ENCODE data around the gene HOXA10.

The HOXA10 gene

DNA sequence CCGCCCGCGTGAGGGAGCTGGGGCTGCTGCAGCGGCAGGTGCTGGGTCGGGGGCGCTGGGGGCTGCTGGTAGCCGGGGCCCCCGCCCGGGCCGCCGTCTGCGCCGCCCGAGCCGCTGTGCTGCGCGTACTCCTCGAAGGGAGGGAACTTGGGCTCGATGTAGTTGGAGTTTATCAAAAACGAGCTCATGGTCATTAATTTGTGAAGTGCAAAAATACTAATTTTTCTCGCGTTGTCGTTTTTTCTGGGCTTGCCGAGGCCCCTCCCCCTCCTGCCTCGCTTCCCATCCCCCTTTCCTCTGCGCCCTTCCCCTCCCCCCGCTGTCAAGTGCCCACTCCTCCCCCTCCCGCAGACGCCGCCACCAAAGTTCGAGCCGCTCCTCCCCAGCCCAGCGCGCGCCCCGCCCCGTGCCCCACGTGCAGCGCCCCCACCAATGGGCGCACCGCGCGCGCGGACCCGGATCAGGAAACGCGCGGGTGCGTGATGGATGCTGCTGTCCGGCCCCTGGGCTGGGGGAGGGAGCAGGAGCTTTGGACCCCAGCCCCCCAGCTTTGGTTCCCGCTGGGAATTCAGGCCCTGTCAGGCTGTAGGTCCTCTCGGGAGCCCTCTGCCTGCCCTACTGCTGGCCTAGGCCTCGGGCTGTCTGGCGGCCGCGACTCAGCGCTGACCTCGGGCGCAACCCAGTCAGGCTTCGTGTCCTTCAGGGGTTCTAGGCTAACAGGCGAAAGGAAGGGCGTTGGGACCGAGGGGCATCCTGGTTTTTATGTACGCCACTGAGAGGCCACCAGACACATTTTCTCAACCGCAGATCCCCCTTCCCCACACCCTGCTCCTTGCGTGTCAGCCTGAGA is 43.4 kb downstream of the HOXA10 start, which contains the start of gene HOXA4:
Gene HOXA4 (minus strand): TSS at position 218 of the 850 bp plus-strand sequence. CDS start 24 bp downstream, at position 194.
- DNase-seq (ENCODE audit: low read depth), result no peak

DNA sequence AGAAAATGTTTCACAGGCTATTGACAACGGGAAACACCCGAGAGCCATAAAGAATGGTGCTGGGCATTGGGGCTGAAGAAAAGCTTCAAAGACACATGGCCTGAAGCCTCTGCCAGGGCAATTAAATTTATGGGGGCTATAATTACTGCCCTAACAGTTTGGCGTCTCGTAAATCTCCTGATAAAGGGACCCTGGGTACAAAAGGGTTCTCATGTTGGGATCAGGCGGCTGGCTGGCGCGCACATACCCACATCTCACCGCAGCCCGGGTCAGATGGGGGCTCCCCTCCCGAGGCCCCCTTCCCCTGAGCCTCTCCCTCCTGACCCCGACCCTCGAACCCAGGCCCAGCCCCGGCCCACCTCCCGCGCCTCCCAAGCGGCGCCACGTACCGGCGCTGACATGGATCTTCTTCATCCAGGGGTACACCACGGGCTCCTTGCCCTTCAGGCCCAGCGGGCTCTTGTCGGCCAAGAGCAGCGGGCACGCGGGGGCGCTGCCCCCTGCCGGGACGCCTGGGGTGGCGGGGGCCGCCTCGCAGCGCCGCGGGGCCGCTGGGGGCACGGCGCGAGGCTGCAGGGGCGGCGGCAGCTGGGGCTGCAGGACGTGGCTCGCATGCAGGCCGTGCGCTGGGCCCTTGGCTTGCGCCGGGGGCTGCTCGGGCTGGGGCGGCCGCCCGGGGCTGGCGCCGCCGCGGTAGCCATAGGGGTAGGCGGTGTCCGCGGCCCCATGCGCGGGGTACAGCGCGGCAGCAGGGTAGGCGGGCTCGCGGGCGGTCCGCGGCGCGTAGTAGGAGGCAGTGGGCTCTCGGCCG is 44.2 kb downstream of the HOXA10 start:
- DNase-seq (ENCODE audit: low read depth), result no peak

DNA sequence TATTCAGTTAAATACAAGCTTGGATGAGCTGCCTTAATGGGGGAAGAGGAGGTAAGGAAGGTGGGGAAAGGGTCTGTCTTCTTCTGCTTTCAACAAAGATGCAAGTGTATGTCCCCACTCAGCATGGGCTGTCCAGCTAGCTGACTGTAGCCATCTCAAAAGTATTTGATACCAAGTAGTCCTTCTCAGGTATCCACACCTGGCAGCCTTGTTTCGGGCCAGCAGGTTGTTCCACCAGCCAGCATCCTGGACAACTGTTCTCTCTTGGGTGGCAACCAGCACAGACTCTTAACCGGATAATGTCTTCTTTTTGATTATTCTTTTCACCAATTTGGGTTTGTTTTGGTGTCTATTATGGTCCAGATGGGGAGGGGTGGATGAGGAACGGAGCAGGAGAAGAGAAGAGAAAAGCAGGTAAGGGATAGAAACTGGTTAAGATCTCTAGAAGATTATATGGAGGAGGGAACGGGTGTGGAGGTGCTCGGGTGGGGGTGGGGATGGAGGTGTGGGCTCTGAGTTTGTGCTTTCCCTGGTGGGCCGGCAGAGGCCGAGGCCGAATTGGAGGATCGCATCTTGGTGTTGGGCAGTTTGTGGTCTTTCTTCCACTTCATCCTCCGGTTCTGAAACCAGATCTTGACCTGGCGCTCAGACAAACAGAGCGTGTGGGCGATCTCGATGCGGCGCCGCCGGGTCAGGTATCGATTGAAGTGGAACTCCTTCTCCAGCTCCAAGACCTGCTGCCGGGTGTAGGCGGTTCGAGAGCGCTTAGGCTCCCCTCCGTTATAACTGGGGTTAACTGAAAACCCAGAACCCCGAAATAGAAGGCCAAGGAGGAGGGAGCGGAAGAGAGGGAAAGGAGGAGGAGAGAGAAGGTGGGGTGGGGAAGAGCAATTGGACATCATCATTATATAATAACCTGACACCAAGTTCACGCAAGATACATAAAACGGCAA is 45.1 kb downstream of the HOXA10 start:
- no peak for DNase-seq (ENCODE audit: low read depth)

- no peak for DNase-seq (ENCODE audit: low read depth)
Measured at GRCh38 chr7:27128034-27128433, 46.1 kb downstream of the HOXA10 start.

GRCh38 chr7:27126596-27127327 is 47.4 kb downstream of the HOXA10 start:
- DNase-seq (ENCODE audit: low read depth), result no peak

DNA sequence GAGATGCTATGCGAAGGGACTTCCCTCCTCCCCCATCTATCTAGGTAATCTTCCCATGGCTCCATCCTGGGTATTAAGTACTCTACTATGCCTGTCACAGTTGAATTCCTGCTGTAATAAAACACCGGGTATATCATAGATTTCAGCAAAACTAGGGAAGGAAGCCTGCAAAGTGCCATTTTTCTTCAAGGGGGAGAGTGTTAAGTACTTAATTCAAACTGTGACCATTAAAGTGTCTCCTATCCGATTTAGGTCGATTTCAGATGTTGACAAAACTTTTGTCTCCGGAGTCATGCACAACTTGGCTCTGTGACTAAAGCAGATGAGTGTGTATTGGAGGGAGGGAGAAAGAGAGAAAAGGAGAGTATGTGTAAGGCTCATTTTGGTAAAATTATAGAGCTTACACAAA is 48.1 kb downstream of the HOXA10 start:
- DNase-seq (ENCODE audit: low read depth), result no peak

- DNase-seq (ENCODE audit: low read depth), result no peak
Measured at GRCh38 chr7:27124902-27125689, 49.0 kb downstream of the HOXA10 start.

DNA sequence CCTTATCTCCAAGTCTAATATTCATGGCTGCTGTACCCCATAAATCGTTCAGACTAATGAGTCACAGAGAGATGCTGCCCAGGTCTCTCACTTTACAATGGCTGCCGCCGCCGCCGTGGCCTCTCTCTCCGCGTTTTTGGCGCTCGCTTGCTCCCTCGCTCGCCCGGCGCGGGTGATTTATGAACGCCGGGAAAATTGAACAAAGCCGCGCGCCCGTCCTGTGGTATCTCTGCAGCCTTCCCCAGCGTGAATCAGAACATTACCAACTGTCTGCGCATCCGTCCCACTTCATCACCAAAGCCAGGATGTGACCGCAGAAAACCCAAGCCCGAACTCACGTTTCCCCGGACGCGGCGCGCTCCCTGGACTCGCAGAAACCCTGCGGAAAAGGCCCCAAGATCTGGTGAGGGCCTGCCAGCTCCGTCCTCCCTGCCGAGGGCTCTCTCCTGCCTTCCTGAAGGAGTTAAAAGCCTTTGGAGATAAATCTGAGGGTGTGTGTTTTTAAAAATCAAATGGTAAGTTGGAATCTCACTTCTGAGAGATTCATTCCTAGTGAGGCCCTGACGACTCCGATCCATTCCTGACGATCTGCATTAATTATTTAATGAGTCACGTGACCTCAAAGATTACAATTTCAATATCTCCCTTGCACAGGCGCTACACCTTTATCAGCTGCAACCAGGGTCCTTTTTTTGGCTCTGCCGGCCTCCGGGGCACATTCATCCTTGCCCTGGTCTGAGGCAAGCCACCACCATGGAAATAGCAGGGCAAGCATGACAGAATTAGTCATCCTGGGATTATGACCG is 49.8 kb downstream of the HOXA10 start:
- DNase-seq (ENCODE audit: low read depth), result no peak

DNA sequence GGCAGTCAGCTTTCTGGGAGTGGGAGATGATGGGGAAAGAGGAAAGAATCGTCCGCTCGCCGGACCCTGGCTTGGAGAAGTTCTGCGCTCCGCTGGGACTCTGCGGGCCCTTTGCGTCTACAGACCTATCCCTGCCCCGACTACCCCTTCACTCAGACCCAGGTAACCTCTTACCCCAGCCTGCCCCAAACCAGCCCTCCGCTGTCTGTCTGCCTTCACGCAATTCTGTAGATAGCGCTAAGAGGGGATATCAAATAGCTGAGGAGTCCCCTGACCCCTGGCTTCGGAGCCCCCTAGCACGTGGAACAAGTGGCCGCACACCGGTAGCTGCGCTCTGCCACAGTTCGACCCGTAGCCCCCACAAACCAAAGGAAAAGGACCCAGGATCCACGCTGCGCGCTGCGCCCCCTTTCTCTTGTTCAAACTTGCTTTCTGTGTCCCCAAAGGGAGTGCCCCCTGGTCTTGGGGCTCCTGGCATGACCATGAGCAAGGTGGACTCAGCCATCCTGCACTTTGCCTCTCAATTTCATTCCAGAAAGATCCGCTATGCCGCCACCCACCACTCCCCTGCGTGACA is 50.6 kb downstream of the HOXA10 start:
- DNase-seq (ENCODE audit: low read depth), result no peak

- no peak for DNase-seq (ENCODE audit: low read depth)
Measured at GRCh38 chr7:27123007-27123476, 51.1 kb downstream of the HOXA10 start.

GRCh38 chr7:27122077-27122910 is 51.8 kb downstream of the HOXA10 start:
- DNase-seq (ENCODE audit: low read depth), result no peak

- DNase-seq (ENCODE audit: low read depth), result no peak
Measured at GRCh38 chr7:27121684-27122076, 52.4 kb downstream of the HOXA10 start.
